ENCODE results near the gene ZNF430. TPM values are rescaled to one million over a fixed set of nuclear protein-coding genes. Genes with fewer than 3 reads are reported as not detected.
"Not testable (repeated sequence)": the region's sequence is repeated elsewhere in the genome, so short reads cannot be mapped to it uniquely, and the experiment has no call there.

ZNF430 gene
- total and polyA plus RNA-seq, 9 of the 15 experiments (the other 6 are each of a cell fraction or from before 2014, with no cell fraction given) = 4.7 to 15.4 (median 9.4) TPM

GRCh38 chr19:21020298-21021227, at the start of gene ZNF430 (continued):
- no peak for TF ChIP-seq AFF1 (IDR thresholded peaks at IDR 0.05; ENCODE audit: low read depth in 1 of 2, partially characterized antibody in 2 of 2)
- TF ChIP-seq PKNOX1 (IDR thresholded peaks at IDR 0.05) = peak; percentile 99
- peak; percentile 63 for TF ChIP-seq TBP (optimal IDR thresholded peaks at IDR 0.05; ENCODE audit: low read depth, low read length)
- peak; percentile 50 for TF ChIP-seq CC2D1A (IDR thresholded peaks at IDR 0.05)
- TF ChIP-seq ZNF830 (CRISPR knock-in tag; IDR thresholded peaks at IDR 0.05) = no peak

- H3K36me3 ChIP-seq (ENCODE audit: control insufficient read depth, insufficient read depth, low read length); H3K4me1 ChIP-seq (replicated peaks in 1 of 2; ENCODE audit: control insufficient read depth in 2 of 2, insufficient read depth in 2 of 2, low read length in 2 of 2); H3K9me1 ChIP-seq (ENCODE audit: control insufficient read depth, insufficient read depth, low read length); H3K79me2 ChIP-seq (ENCODE audit: control insufficient read depth, insufficient read depth, low read length); ATAC-seq; H3K27me3 ChIP-seq (ENCODE audit: control insufficient read depth in 2 of 2, insufficient read depth in 2 of 2, low read length in 2 of 2); CTCF ChIA-PET (ENCODE audit: low intra/inter-chr PET ratio); in situ Hi-C loops (cut with MboI); H3K9ac ChIP-seq (ENCODE audit: insufficient read depth in 1 of 2, low read depth in 2 of 2, low read length in 2 of 2); H3K27ac ChIP-seq (ENCODE audit: extremely low read depth, low read depth, low read length); H3K4me3 ChIP-seq; DNase-seq (ENCODE audit: extremely low read depth in 1 of 4, low spot score in 3 of 4); POLR2A ChIA-PET; H4K20me1 ChIP-seq (replicated peaks; ENCODE audit: control insufficient read depth, insufficient read depth, low read length); H2AFZ ChIP-seq (ENCODE audit: low read depth, low read length); H3K4me2 ChIP-seq (ENCODE audit: insufficient read depth, low read length); intact Hi-C loops (cut with micrococcal nuclease); BruUV-seq (replicated peaks); FAIRE-seq; H3K9me3 ChIP-seq (replicated peaks; ENCODE audit: control insufficient read depth, insufficient read depth, low read depth, low read length): not testable (repeated sequence)
- WGBS (ENCODE audit: insufficient coverage, low coverage, missing lambda C conversion rate) = 0% methylated on average over 2 of the region's 2 CpGs
Measured at GRCh38 chr19:20992788-20993187, 27.7 kb upstream of the ZNF430 start.

All from K562 (cell line).